ENCODE measurements around the gene ZNF319. TPM values are rescaled to one million over a fixed set of nuclear protein-coding genes. Genes with fewer than 3 reads are reported as not detected.

Gene ZNF319
- total RNA-seq, 2 donors from 2014 or later, result 12.0 to 12.7 TPM

GRCh38 chr16:57966204-57966771 is 34.2 kb downstream of the ZNF319 start:
- H3K4me1 Mint-ChIP-seq (ENCODE audit: low read depth), result no peaks in the 10 kb centered on the region
- H3K36me3 Mint-ChIP-seq (ENCODE audit: insufficient read depth in 2 of 2), result no peaks in the 10 kb centered on the region
- no peak for ATAC-seq (replicated peaks in 1 of 2)

GRCh38 chr16:57964157-57964700 is 36.2 kb downstream of the ZNF319 start:
- no peak overlapping the region for H3K4me3 Mint-ChIP-seq
- H3K9me3 Mint-ChIP-seq, result no peaks in the 10 kb centered on the region
- H3K4me1 Mint-ChIP-seq (ENCODE audit: low read depth), result no peaks in the 10 kb centered on the region
- no peaks in the 10 kb centered on the region for H3K36me3 Mint-ChIP-seq (ENCODE audit: insufficient read depth in 2 of 2)
- H3K27ac Mint-ChIP-seq, result no peak overlapping the region
- ATAC-seq (replicated peaks in 1 of 2) (no peak), DNase-seq (no peak)
- no peaks in the 10 kb centered on the region for H3K27me3 Mint-ChIP-seq (ENCODE audit: low read depth)

More at GRCh38 chr16:57966204-57966771, 34.2 kb downstream of the ZNF319 start:
- H3K4me3 Mint-ChIP-seq, result no peak overlapping the region
- no peak for DNase-seq
- no peak overlapping the region for H3K27ac Mint-ChIP-seq
- no peaks in the 10 kb centered on the region for H3K9me3 Mint-ChIP-seq
- H3K27me3 Mint-ChIP-seq (ENCODE audit: low read depth), result no peaks in the 10 kb centered on the region

- ATAC-seq (replicated peaks in 1 of 2), result no peak
Observed at GRCh38 chr16:57962756-57963155, 37.7 kb downstream of the ZNF319 start.

GRCh38 chr16:57962046-57962445 is 38.4 kb downstream of the ZNF319 start:
- Mint-ChIP-seq H3K27ac (no peak overlapping the region), H3K27me3 (ENCODE audit: low read depth) (no peaks in the 10 kb centered on the region)
- no peak for DNase-seq

More at GRCh38 chr16:57962756-57963155, 37.7 kb downstream of the ZNF319 start:
- Mint-ChIP-seq H3K27me3 (ENCODE audit: low read depth) (no peaks in the 10 kb centered on the region), H3K36me3 (ENCODE audit: insufficient read depth in 2 of 2) (no peaks in the 10 kb centered on the region), H3K27ac (no peak overlapping the region), H3K4me1 (ENCODE audit: low read depth) (no peaks in the 10 kb centered on the region), H3K9me3 (no peaks in the 10 kb centered on the region), H3K4me3 (no peak overlapping the region)
- no peak for DNase-seq

GRCh38 chr16:57961538-57961937 is 38.9 kb downstream of the ZNF319 start:
- Mint-ChIP-seq H3K36me3 (ENCODE audit: insufficient read depth in 2 of 2) (no peaks in the 10 kb centered on the region), H3K9me3 (no peaks in the 10 kb centered on the region), H3K4me3 (no peak overlapping the region), H3K4me1 (ENCODE audit: low read depth) (no peaks in the 10 kb centered on the region), H3K27ac (no peak overlapping the region), H3K27me3 (ENCODE audit: low read depth) (no peaks in the 10 kb centered on the region)
- ATAC-seq (replicated peaks in 1 of 2), result no peak
- DNase-seq, result no peak

More at GRCh38 chr16:57962046-57962445, 38.4 kb downstream of the ZNF319 start:
- no peak overlapping the region for H3K4me3 Mint-ChIP-seq
- no peaks in the 10 kb centered on the region for H3K4me1 Mint-ChIP-seq (ENCODE audit: low read depth)
- no peak for ATAC-seq (replicated peaks in 1 of 2)
- no peaks in the 10 kb centered on the region for H3K36me3 Mint-ChIP-seq (ENCODE audit: insufficient read depth in 2 of 2)
- no peaks in the 10 kb centered on the region for H3K9me3 Mint-ChIP-seq

- H3K9me3 Mint-ChIP-seq, result no peaks in the 10 kb centered on the region
- H3K4me1 Mint-ChIP-seq (ENCODE audit: low read depth), result no peaks in the 10 kb centered on the region
- DNase-seq, result no peak
- H3K36me3 Mint-ChIP-seq (ENCODE audit: insufficient read depth in 2 of 2), result no peaks in the 10 kb centered on the region
- no peak overlapping the region for H3K27ac Mint-ChIP-seq
- H3K4me3 Mint-ChIP-seq, result no peak overlapping the region
- no peaks in the 10 kb centered on the region for H3K27me3 Mint-ChIP-seq (ENCODE audit: low read depth)
- ATAC-seq (replicated peaks in 1 of 2), result no peak
Observed at GRCh38 chr16:57960826-57961472, 39.5 kb downstream of the ZNF319 start.

GRCh38 chr16:57960310-57960709 is 40.2 kb downstream of the ZNF319 start:
- ATAC-seq (replicated peaks in 1 of 2), result no peak
- H3K4me1 Mint-ChIP-seq (ENCODE audit: low read depth), result no peaks in the 10 kb centered on the region
- DNase-seq, result no peak

GRCh38 chr16:57959804-57960203 is 40.7 kb downstream of the ZNF319 start:
- H3K36me3 Mint-ChIP-seq (ENCODE audit: insufficient read depth in 2 of 2), result no peaks in the 10 kb centered on the region
- no peak for DNase-seq

More at GRCh38 chr16:57960310-57960709, 40.2 kb downstream of the ZNF319 start:
- H3K27me3 Mint-ChIP-seq (ENCODE audit: low read depth), result no peaks in the 10 kb centered on the region
- H3K9me3 Mint-ChIP-seq, result no peaks in the 10 kb centered on the region
- H3K27ac Mint-ChIP-seq, result no peak overlapping the region
- no peak overlapping the region for H3K4me3 Mint-ChIP-seq
- no peaks in the 10 kb centered on the region for H3K36me3 Mint-ChIP-seq (ENCODE audit: insufficient read depth in 2 of 2)

GRCh38 chr16:57959121-57959520 is 41.4 kb downstream of the ZNF319 start:
- no peak for DNase-seq
- no peak overlapping the region for H3K27ac Mint-ChIP-seq
- no peaks in the 10 kb centered on the region for H3K9me3 Mint-ChIP-seq
- H3K36me3 Mint-ChIP-seq (ENCODE audit: insufficient read depth in 2 of 2), result no peaks in the 10 kb centered on the region
- H3K4me1 Mint-ChIP-seq (ENCODE audit: low read depth), result no peaks in the 10 kb centered on the region
- no peak for ATAC-seq (replicated peaks in 1 of 2)
- no peak overlapping the region for H3K4me3 Mint-ChIP-seq
- H3K27me3 Mint-ChIP-seq (ENCODE audit: low read depth), result no peaks in the 10 kb centered on the region

More at GRCh38 chr16:57959804-57960203, 40.7 kb downstream of the ZNF319 start:
- H3K27me3 Mint-ChIP-seq (ENCODE audit: low read depth), result no peaks in the 10 kb centered on the region
- no peak overlapping the region for H3K27ac Mint-ChIP-seq
- H3K4me3 Mint-ChIP-seq, result no peak overlapping the region
- no peaks in the 10 kb centered on the region for H3K9me3 Mint-ChIP-seq
- no peaks in the 10 kb centered on the region for H3K4me1 Mint-ChIP-seq (ENCODE audit: low read depth)
- no peak for ATAC-seq (replicated peaks in 1 of 2)

GRCh38 chr16:57958544-57958943 is 41.9 kb downstream of the ZNF319 start:
- ATAC-seq (replicated peaks in 1 of 2) (no peak), DNase-seq (no peak)
- no peaks in the 10 kb centered on the region for H3K9me3 Mint-ChIP-seq
- H3K4me3 Mint-ChIP-seq, result no peak overlapping the region
- H3K27me3 Mint-ChIP-seq (ENCODE audit: low read depth), result no peaks in the 10 kb centered on the region
- no peak overlapping the region for H3K27ac Mint-ChIP-seq
- H3K4me1 Mint-ChIP-seq (ENCODE audit: low read depth), result no peaks in the 10 kb centered on the region
- no peaks in the 10 kb centered on the region for H3K36me3 Mint-ChIP-seq (ENCODE audit: insufficient read depth in 2 of 2)

- Mint-ChIP-seq H3K27me3 (ENCODE audit: low read depth) (no peaks in the 10 kb centered on the region), H3K36me3 (ENCODE audit: insufficient read depth in 2 of 2) (no peaks in the 10 kb centered on the region), H3K4me1 (ENCODE audit: low read depth) (no peaks in the 10 kb centered on the region), H3K27ac (no peak overlapping the region), H3K4me3 (no peak overlapping the region), H3K9me3 (no peaks in the 10 kb centered on the region)
- ATAC-seq (replicated peaks in 1 of 2) (no peak), DNase-seq (no peak)
Observed at GRCh38 chr16:57957673-57958392, 42.6 kb downstream of the ZNF319 start.

- H3K4me3 Mint-ChIP-seq, result no peak overlapping the region
- ATAC-seq (replicated peaks in 1 of 2) (no peak), DNase-seq (no peak)
- H3K27me3 Mint-ChIP-seq (ENCODE audit: low read depth), result no peaks in the 10 kb centered on the region
- no peaks in the 10 kb centered on the region for H3K4me1 Mint-ChIP-seq (ENCODE audit: low read depth)
- no peak overlapping the region for H3K27ac Mint-ChIP-seq
- no peaks in the 10 kb centered on the region for H3K9me3 Mint-ChIP-seq
- H3K36me3 Mint-ChIP-seq (ENCODE audit: insufficient read depth in 2 of 2), result no peaks in the 10 kb centered on the region
Observed at GRCh38 chr16:57956924-57957672, 43.4 kb downstream of the ZNF319 start.
